22Rv1 (cell line): Measurements from ENCODE around the gene NINJ2.

Source experiments
- ZFX ChIP-seq: fragments of 450-650 bp; IDR thresholded peaks from 2 replicates; pipeline ENCODE4 v1.6.1; 2017; ENCODE audit warnings: antibody characterized with exemption, borderline replicate concordance
- TF ChIP-seq, protein P1 (sequence below): fragments of 450-650 bp; IDR thresholded peaks from 2 replicates; pipeline ENCODE4 v1.5.1; 2017; ENCODE audit warnings: mild to moderate bottlenecking

DNA sequence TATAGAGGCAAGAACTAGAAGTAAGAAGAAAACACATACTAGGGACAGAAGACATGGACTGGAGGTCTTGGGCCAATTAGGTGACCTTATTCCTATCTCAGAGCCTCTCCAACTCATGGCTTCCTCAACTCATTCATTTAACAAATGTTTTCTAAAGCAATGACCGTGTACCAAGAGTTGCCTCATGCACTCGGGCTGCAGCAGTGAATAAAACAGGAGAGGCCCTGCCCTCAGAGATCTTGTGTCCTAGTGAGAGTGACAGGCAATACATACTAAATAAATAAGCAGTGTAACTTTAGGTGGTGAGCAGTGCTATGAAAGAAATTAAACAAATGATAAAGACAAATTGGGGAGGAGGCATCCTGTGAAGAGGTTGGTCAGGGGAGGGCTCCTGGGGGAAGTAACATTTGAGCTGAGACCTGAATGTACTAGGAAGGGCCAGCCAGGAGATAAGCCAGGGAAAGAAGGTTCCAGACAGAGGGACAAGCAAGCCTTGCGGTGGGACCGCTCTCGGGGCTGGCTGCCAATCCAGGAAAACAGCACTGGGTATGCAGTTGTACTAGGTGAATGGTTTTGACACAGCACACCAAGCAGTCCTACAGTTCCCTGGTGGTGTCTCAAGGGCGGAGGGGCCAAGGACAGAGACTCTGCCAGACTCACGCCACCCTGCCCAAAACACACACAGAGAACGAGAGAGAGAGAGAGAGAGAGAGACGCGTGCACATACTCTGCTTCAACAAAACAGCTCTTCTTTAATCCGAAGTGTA, 1.3 kb downstream of the NINJ2 start:
- TF ChIP-seq, protein P1, sequence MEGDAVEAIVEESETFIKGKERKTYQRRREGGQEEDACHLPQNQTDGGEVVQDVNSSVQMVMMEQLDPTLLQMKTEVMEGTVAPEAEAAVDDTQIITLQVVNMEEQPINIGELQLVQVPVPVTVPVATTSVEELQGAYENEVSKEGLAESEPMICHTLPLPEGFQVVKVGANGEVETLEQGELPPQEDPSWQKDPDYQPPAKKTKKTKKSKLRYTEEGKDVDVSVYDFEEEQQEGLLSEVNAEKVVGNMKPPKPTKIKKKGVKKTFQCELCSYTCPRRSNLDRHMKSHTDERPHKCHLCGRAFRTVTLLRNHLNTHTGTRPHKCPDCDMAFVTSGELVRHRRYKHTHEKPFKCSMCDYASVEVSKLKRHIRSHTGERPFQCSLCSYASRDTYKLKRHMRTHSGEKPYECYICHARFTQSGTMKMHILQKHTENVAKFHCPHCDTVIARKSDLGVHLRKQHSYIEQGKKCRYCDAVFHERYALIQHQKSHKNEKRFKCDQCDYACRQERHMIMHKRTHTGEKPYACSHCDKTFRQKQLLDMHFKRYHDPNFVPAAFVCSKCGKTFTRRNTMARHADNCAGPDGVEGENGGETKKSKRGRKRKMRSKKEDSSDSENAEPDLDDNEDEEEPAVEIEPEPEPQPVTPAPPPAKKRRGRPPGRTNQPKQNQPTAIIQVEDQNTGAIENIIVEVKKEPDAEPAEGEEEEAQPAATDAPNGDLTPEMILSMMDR, result no peak
- no peak for TF ChIP-seq ZFX
